HepG2 (cell line): ENCODE data around the gene C2orf49. TPM values are rescaled to one million over a fixed set of nuclear protein-coding genes. Genes with fewer than 3 reads are reported as not detected.

Experiments used
- ATAC-seq: fragments of 200-7000 bp; cut with Tn5 transposase; 3 replicates; pipeline ENCODE4 v1.9.1; 2020; ENCODE audit warnings: mild to moderate bottlenecking, moderate library complexity
- BruUV-seq: library from RNA; stranded (reverse); fragments of 400-500 nt; replicated peaks from 2 replicates; lab custom pipeline; 2021; lab: Mats Ljungman, UMichigan
- CTCF ChIA-PET: fragments of 300-600 bp; formaldehyde crosslinking; extraction: SDS; loops from one replicate; lab custom pipeline; 2021; ENCODE audit warnings: low total read pairs, inconsistent platforms, low intra/inter-chr PET ratio; lab: Yijun Ruan, JAX
- POLR2A ChIA-PET: fragments of 350-600 bp; sonication (Branson Sonifier 250); formaldehyde crosslinking; loops from one replicate; lab custom pipeline; 2020; ENCODE audit warnings: antibody characterized with exemption, inconsistent platforms; lab: Yijun Ruan, JAX
- DNase-seq: peaks from one replicate; pipeline ENCODE4 v3.0.0-alpha.2; 2015; ENCODE audit warnings: low spot score
- FAIRE-seq: peaks from 3 replicates; lab custom pipeline; 2011; peaks lifted over from hg19 to GRCh38; lab: Jason Lieb, UNC
- H2AFZ ChIP-seq: one replicate; pipeline ENCODE4 v1.6.1; 2011; ENCODE audit warnings: low read length, inconsistent platforms
- H3K27ac ChIP-seq: fragments of 300-600 bp; 3 replicates; pipeline ENCODE4 v1.8.0; 2011; ENCODE audit warnings: mixed run types, mild to moderate bottlenecking, mixed read lengths, low read length, inconsistent platforms; ENCODE audit not compliant: insufficient read depth; ENCODE audit errors: extremely low read length
- H3K27me3 ChIP-seq, 2 experiments: fragments of 200-600 bp in 1 of 2; 2 replicates in 1 of 2; 3 replicates in 1 of 2; pipeline versions ENCODE4 v1.6.0 to v1.8.0; 2011; ENCODE audit warnings: low read length in 2 of 2, mild to moderate bottlenecking in 2 of 2, moderate library complexity in 2 of 2, inconsistent platforms in 1 of 2; ENCODE audit not compliant: insufficient read depth in 2 of 2, control insufficient read depth in 1 of 2
- H3K36me3 ChIP-seq, 2 experiments: fragments of 200-600 bp in 1 of 2; replicated peaks in 1 of 2; 2 replicates in 1 of 2; 3 replicates in 1 of 2; pipeline versions ENCODE4 v1.5.1 to v1.8.0; 2011; ENCODE audit warnings: low read length in 2 of 2, inconsistent platforms in 1 of 2; ENCODE audit not compliant: insufficient read depth in 2 of 2, control insufficient read depth in 1 of 2
- H3K4me1 ChIP-seq: 2 replicates; pipeline ENCODE4 v1.5.1; 2012; ENCODE audit warnings: low read length, inconsistent platforms; ENCODE audit not compliant: insufficient read depth
- H3K4me2 ChIP-seq: 2 replicates; pipeline ENCODE4 v1.6.0; 2011; ENCODE audit warnings: low read depth, low read length, inconsistent platforms
- H3K4me3 ChIP-seq, 3 experiments: fragments of 200-600 bp in 1 of 3; sonication (generic), shearing (Covaris generic) in 1 of 3; replicated peaks in 1 of 3; 2 replicates each; pipeline ENCODE4 v1.5.1; 2011 to 2016; ENCODE audit warnings: low read length in 3 of 3, inconsistent platforms in 2 of 3, low read depth in 2 of 3, mild to moderate bottlenecking in 2 of 3, control low read depth in 1 of 3, mixed read lengths in 1 of 3; ENCODE audit not compliant: insufficient read depth in 1 of 3
- H3K79me2 ChIP-seq: one replicate; pipeline ENCODE4 v1.6.1; 2011; ENCODE audit warnings: low read length, inconsistent platforms; ENCODE audit not compliant: insufficient read depth
- H3K9ac ChIP-seq: 2 replicates; pipeline ENCODE4 v1.6.0; 2011; ENCODE audit warnings: mild to moderate bottlenecking, low read depth, low read length, inconsistent platforms; ENCODE audit not compliant: insufficient read depth
- H3K9me3 ChIP-seq: 2 replicates; pipeline ENCODE4 v1.5.1; 2012; ENCODE audit warnings: mild to moderate bottlenecking, low read length
- H4K20me1 ChIP-seq: 2 replicates; pipeline ENCODE4 v1.6.0; 2011; ENCODE audit warnings: inconsistent platforms, mild to moderate bottlenecking, low read length, moderate library complexity; ENCODE audit not compliant: insufficient read depth
- HOMEZ ChIP-seq: IDR thresholded peaks from 2 replicates; pipeline ENCODE4 v1.6.1; 2016; ENCODE audit warnings: low read depth
- NCOR1 ChIP-seq: fragments of 200-600 bp; sonication (generic); IDR thresholded peaks from 2 replicates; pipeline ENCODE4 v1.7.0; 2017; ENCODE audit warnings: antibody characterized with exemption, low read length, borderline replicate concordance
- ZFP36L2 ChIP-seq: sonication (generic); formaldehyde crosslinking; IDR thresholded peaks from 2 replicates; pipeline ENCODE4 v1.4.0; 2020; ENCODE audit warnings: missing genetic modification reagents
- ZNF512 ChIP-seq: sonication (generic); formaldehyde crosslinking; IDR thresholded peaks from 2 replicates; pipeline ENCODE4 v1.4.0; 2020; ENCODE audit warnings: mild to moderate bottlenecking, missing genetic modification reagents
- ZNF609 ChIP-seq: sonication (generic); formaldehyde crosslinking; IDR thresholded peaks from 2 replicates; pipeline ENCODE4 v1.4.0; 2020; ENCODE audit warnings: mild to moderate bottlenecking, missing genetic modification reagents, borderline replicate concordance
- WGBS: methylation state at CpG from one replicate; pipeline ENCODE4 v1.1.6; 2017; ENCODE audit warnings: low lambda C conversion rate; 5-methylcytosine and 5-hydroxymethylcytosine counted together
- in situ Hi-C: cut with HindIII; loops from 2 replicates; pipeline ENCODE4 v1.10.0; 2017; ENCODE audit warnings: low pct_unique_long_range_greater_than_20kb; ENCODE audit not compliant: extremely low pct_ligation_motif_present
- intact Hi-C: fragments of 100-400 bp; cut with micrococcal nuclease; formaldehyde crosslinking; loops from one replicate; pipeline ENCODE4 v1.10.0; 2022; ENCODE audit not compliant: unreplicated experiment
- polyA plus RNA-seq, 8 experiments: library from polyadenylated mRNA; depleted of rRNA in 3 of 8; stranded (reverse) in 7 of 8; unstranded in 1 of 8; fragments of >200 nt; fragmentation: Illumina TruSeq in 4 of 8; extraction: Trizol in 4 of 8; gene quantifications; 2 replicates each; pipeline versions ENCODE4 v1.2.1 to v1.2.3, GENCODE V29; 2011 to 2016; ENCODE audit warnings: low read depth in 4 of 8, missing spikeins in 1 of 8, mixed read lengths in 1 of 8; ENCODE audit not compliant: insufficient read depth in 1 of 8
- total RNA-seq, 5 experiments: library from RNA; depleted of rRNA; stranded (reverse); fragments of >200 nt; fragmentation: Illumina TruSeq; extraction: Trizol; gene quantifications; 2 replicates each; pipeline ENCODE4 v1.2.3, GENCODE V29; 2016; ENCODE audit warnings: low read depth in 1 of 5
- TF ChIP-seq, protein P1 (sequence below): sonication (generic); formaldehyde crosslinking; IDR thresholded peaks from 2 replicates; pipeline ENCODE4 v1.4.0; 2020; ENCODE audit warnings: missing genetic modification reagents
- TF ChIP-seq, protein P2 (sequence below): sonication (generic); formaldehyde crosslinking; IDR thresholded peaks from 2 replicates; pipeline ENCODE4 v1.5.1; 2020; ENCODE audit warnings: mild to moderate bottlenecking, missing genetic modification reagents, borderline replicate concordance

C2orf49 gene
- total and polyA plus RNA-seq, 2 of the 13 experiments (the other 11 are each of a cell fraction or from before 2014, with no cell fraction given): 24.7 to 28.8 TPM

DNA sequence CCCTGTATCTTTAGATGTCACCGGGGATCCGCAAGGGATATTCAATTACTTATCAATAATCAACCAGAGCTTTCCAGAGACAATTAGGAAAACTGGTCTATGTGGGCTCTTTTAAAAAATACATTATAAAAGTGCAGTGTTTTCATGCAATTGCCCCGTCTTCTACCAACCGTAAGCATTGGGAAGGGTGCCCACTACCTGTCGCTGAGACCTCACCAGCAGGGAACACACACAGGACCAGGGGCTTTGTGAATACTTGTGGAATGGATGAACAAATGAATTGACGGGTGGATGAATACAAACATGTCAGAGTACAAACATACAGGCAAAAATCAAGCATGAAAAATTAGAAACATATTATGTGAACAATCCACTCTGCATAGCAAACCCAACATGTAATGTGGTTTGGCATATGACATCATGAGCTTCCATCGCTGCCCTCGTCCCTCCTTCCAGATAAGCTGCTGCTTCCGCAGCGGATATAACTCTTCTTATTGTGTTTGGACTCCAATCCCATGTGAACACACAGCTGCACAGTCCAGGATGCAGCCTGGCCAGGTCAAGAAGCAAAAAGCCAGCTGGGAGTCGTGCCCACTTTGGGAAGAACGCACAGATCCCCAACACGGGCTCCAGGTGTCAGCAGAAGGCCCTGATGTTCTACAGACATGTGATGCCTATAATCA, 56.2 kb downstream of the C2orf49 start (continued):
- TF ChIP-seq, protein P1, sequence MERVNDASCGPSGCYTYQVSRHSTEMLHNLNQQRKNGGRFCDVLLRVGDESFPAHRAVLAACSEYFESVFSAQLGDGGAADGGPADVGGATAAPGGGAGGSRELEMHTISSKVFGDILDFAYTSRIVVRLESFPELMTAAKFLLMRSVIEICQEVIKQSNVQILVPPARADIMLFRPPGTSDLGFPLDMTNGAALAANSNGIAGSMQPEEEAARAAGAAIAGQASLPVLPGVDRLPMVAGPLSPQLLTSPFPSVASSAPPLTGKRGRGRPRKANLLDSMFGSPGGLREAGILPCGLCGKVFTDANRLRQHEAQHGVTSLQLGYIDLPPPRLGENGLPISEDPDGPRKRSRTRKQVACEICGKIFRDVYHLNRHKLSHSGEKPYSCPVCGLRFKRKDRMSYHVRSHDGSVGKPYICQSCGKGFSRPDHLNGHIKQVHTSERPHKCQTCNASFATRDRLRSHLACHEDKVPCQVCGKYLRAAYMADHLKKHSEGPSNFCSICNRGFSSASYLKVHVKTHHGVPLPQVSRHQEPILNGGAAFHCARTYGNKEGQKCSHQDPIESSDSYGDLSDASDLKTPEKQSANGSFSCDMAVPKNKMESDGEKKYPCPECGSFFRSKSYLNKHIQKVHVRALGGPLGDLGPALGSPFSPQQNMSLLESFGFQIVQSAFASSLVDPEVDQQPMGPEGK (CRISPR knock-in tag): no peak

DNA sequence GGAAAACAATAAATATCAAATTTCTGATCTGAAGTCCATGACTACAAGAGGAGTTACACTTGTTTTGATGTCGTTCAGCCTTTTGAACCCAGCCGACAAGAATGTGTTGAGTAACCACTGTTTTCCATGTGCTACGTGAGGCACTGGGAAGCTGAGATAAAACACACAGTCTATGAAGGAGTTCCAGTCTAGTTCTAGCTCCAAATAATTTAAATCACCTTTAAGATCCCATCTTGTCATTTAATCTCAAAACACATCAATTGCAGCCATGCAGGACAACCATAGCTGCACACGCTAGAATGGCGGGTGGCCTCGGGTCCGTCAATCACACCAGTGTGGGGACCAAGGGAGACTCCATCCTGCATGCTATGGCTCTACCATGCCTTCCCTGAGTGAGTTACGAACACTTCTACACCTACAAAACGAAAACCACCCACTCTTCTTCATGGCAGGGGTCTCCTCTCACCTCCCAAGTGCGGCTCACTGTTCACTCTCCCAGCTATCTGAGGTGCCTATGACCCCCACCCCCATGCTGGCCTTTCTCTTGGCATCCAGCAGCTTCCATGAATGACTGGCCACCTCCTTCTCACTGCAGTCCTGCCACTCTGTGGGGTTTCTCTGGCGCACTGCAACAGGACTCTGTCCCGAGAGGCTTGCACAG, 57.7 kb downstream of the C2orf49 start:
- H3K4me1 ChIP-seq: peaks cover 76% of the 10 kb centered on the region
- H3K36me3 ChIP-seq: peaks cover 0 to 3% of the 10 kb centered on the region in 2 experiments; a peak in 2 of 5 replicates
- H3K4me3 ChIP-seq: peak overlapping the region in 1 of 3 experiments; percentile 0; a peak in 1 of 6 replicates
- intact Hi-C loops: no loop called here
- ATAC-seq (peak; percentile 26; the same call in 1 of the 3 replicates), FAIRE-seq (peak; percentile 42), DNase-seq (peak; percentile 94)
- H3K27me3 ChIP-seq: peaks cover 0 to 6% of the 10 kb centered on the region in 2 experiments; a peak in 2 of 5 replicates
- ChIA-PET CTCF (no interaction called here), POLR2A (interaction anchor here (1.0 kb wide), 1 partner anchor 9 kb away, joined by 5 read pairs; no protein-coding TSS in a partner anchor)
- in situ Hi-C loops: no loop called here
- peak overlapping the region; percentile 49 for H3K4me2 ChIP-seq
- BruUV-seq: no TSS peak
- no peak overlapping the region for H2AFZ ChIP-seq
- no peaks in the 10 kb centered on the region for H4K20me1 ChIP-seq
- 0 out of 2 replicates have a peak overlapping the region, but pooled peaks have one; percentile 1 for H3K9ac ChIP-seq
- 66% methylated on average over 12 of the region's 12 CpGs for WGBS
- H3K27ac ChIP-seq: peak overlapping the region; percentile 58
- peaks cover 31% of the 10 kb centered on the region for H3K79me2 ChIP-seq
- H3K9me3 ChIP-seq: no peaks in the 10 kb centered on the region
- TF ChIP-seq ZNF609 (CRISPR knock-in tag): no peak
- TF ChIP-seq, protein P2, sequence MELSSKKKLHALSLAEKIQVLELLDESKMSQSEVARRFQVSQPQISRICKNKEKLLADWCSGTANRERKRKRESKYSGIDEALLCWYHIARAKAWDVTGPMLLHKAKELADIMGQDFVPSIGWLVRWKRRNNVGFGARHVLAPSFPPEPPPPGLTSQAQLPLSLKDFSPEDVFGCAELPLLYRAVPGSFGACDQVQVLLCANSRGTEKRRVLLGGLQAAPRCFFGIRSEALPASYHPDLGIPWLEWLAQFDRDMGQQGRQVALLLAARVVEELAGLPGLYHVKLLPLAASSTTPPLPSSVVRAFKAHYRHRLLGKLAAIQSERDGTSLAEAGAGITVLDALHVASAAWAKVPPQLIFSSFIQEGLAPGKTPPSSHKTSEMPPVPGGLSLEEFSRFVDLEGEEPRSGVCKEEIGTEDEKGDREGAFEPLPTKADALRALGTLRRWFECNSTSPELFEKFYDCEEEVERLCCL: no peak
- TF ChIP-seq ZFP36L2 (CRISPR knock-in tag): no peak
- no peak for TF ChIP-seq ZNF512
- TF ChIP-seq NCOR1: peak; percentile 58; the same call in 1 of the 2 replicates
- TF ChIP-seq HOMEZ (CRISPR knock-in tag): peak; percentile 62; the same call in 1 of the 2 replicates
